Gastrocnemius medialis (tissue), 4 donors: ENCODE measurements around the gene MAP3K12. TPM values are rescaled to one million over a fixed set of nuclear protein-coding genes. Genes with fewer than 3 reads are reported as not detected.

ENCODE experiments used
- ATAC-seq, 2 donors: fragments of 150-250 bp; one replicate each; pipeline ENCODE4 v1.9.1; 2016
- DNase-seq, 2 donors: peaks; one replicate each; pipeline ENCODE4 v3.0.0-alpha.2; 2019
- H3K27ac ChIP-seq, 4 donors: fragments of 200-600 bp; sonication (generic); 1 replicate in 1 of 4; 2 replicates in 3 of 4; pipeline ENCODE4 v1.5.1; 2016 to 2018; ENCODE audit warnings: mild to moderate bottlenecking in 2 of 4, moderate library complexity in 1 of 4
- H3K27me3 ChIP-seq, 3 donors: fragments of 200-600 bp; sonication (generic) in 2 of 3; 1 replicate in 1 of 3; 2 replicates in 2 of 3; pipeline versions ENCODE4 v1.5.1 to v1.6.0; 2016 to 2019; ENCODE audit warnings: mild to moderate bottlenecking in 1 of 3, moderate library complexity in 1 of 3
- H3K36me3 ChIP-seq, 2 donors: fragments of 200-600 bp; sonication (generic) in 1 of 2; one replicate each; pipeline ENCODE4 v1.5.1; 2017 to 2018
- H3K4me1 ChIP-seq, 2 donors: fragments of 200-600 bp; sonication (generic) in 1 of 2; one replicate each; pipeline ENCODE4 v1.5.1; 2016 to 2017; ENCODE audit warnings: mild to moderate bottlenecking in 2 of 2
- H3K4me3 ChIP-seq, 4 donors: fragments of 200-600 bp; sonication (generic) in 3 of 4; 1 replicate in 1 of 4; 2 replicates in 3 of 4; pipeline ENCODE4 v1.5.1; 2016 to 2019; ENCODE audit warnings: mild to moderate bottlenecking in 2 of 4
- H3K9me3 ChIP-seq, 3 donors: fragments of 200-600 bp; sonication (generic) in 2 of 3; 1 replicate in 1 of 3; 2 replicates in 2 of 3; pipeline ENCODE4 v1.5.1; 2016 to 2019
- CTCF ChIP-seq, 5 experiments: fragments of 450-650 bp in 3 of 5; fragments of 200-600 bp in 2 of 5; sonication (generic) in 2 of 5; IDR thresholded peaks in 4 of 5; conservative IDR thresholded peaks in 1 of 5; 1 replicate in 4 of 5; 2 replicates in 1 of 5; pipeline ENCODE4 v1.5.1; 2016 to 2019; ENCODE audit warnings: antibody characterized with exemption in 5 of 5, mild to moderate bottlenecking in 3 of 5, moderate library complexity in 3 of 5
- POLR2A ChIP-seq, 2 donors: fragments of 450-650 bp; IDR thresholded peaks; one replicate each; pipeline ENCODE4 v1.6.1; 2017; ENCODE audit warnings: antibody characterized with exemption in 2 of 2, mild to moderate bottlenecking in 2 of 2, moderate library complexity in 2 of 2
- in situ Hi-C, 4 donors: fragments of 200-750 bp; cut with MboI; loops; one replicate each; pipeline versions ENCODE4 v1.15.0 to v1.8.0; 2017; ENCODE audit warnings: low sequenced_read_pairs in 4 of 4
- intact Hi-C: fragments of 100-400 bp; cut with DNase I; formaldehyde crosslinking; loops from one replicate; pipeline ENCODE4 v1.15.1; 2023; ENCODE audit warnings: low total_unique reads
- total RNA-seq, 4 donors: library from RNA; depleted of rRNA; stranded (reverse); fragments of >200 nt; gene quantifications; one replicate each; pipeline versions ENCODE4 v1.1.0 to v1.2.3, GENCODE V29; 2016

Gene MAP3K12
- total RNA-seq, 4 donors from 2014 or later: 1.1 to 9.9 (median 3.8) TPM

- H3K9me3 ChIP-seq: no peaks in the 10 kb centered on the region
- H3K36me3 ChIP-seq: no peaks in the 10 kb centered on the region
- H3K27me3 ChIP-seq: no peaks in the 10 kb centered on the region
- TF ChIP-seq CTCF (IDR thresholded peaks at IDR 0.05 in 4 of 5, conservative IDR thresholded peaks at IDR 0.05 in 1 of 5): no peak
- no peak for TF ChIP-seq POLR2A (IDR thresholded peaks at IDR 0.05)
- H3K4me1 ChIP-seq: peaks cover 22 to 29% of the 10 kb centered on the region in 2 donors
- no peak overlapping the region for H3K4me3 ChIP-seq
- no peak for DNase-seq
- peak overlapping the region in 3 of 4 donors; percentile 18 to 46 (median 28) for H3K27ac ChIP-seq
- no peak for ATAC-seq
- intact Hi-C loops: loop anchor here (5.0 kb wide), 1 partner anchor 516 kb away; no protein-coding TSS in a partner anchor
- in situ Hi-C loops: no loop called here
These were observed 2.6 kb downstream of the MAP3K12 start for GRCh38 chr12:53496752-53497032.

GRCh38 chr12:53495903-53496751, 3.1 kb downstream of the MAP3K12 start:
- in situ Hi-C loops: no loop called here
- Histone ChIP-seq H3K9me3 (no peaks in the 10 kb centered on the region), H3K36me3 (no peaks in the 10 kb centered on the region), H3K4me1 (peaks cover 19 to 26% of the 10 kb centered on the region in 2 donors), H3K4me3 (no peak overlapping the region), H3K27ac (peak overlapping the region; percentile 8 to 46 (median 23)), H3K27me3 (no peaks in the 10 kb centered on the region)
- no peak for TF ChIP-seq CTCF (IDR thresholded peaks at IDR 0.05 in 4 of 5, conservative IDR thresholded peaks at IDR 0.05 in 1 of 5)
- TF ChIP-seq POLR2A (IDR thresholded peaks at IDR 0.05): no peak
- intact Hi-C loops: loop anchor here (5.0 kb wide), 1 partner anchor 516 kb away; no protein-coding TSS in a partner anchor
- ATAC-seq: no peak
- DNase-seq: peak in 1 of 2 donors; percentile 54

- H3K4me1 ChIP-seq: peaks cover 13 to 14% of the 10 kb centered on the region in 2 donors
- H3K4me3 ChIP-seq: peak overlapping the region; percentile 71 to 83 (median 78)
- DNase-seq: peak in 1 of 2 donors; percentile 11
- no peak for TF ChIP-seq CTCF (IDR thresholded peaks at IDR 0.05 in 4 of 5, conservative IDR thresholded peaks at IDR 0.05 in 1 of 5)
- TF ChIP-seq POLR2A (IDR thresholded peaks at IDR 0.05): no peak
- H3K9me3 ChIP-seq: no peaks in the 10 kb centered on the region
- H3K27ac ChIP-seq: peak overlapping the region; percentile 75 to 83 (median 76)
- ATAC-seq: no peak
- H3K36me3 ChIP-seq: no peaks in the 10 kb centered on the region
- intact Hi-C loops (no loop called here), in situ Hi-C loops (no loop called here)
- no peaks in the 10 kb centered on the region for H3K27me3 ChIP-seq
These were observed 5.5 kb downstream of the MAP3K12 start for GRCh38 chr12:53493610-53494391.

GRCh38 chr12:53492830-53493609, 6.2 kb downstream of the MAP3K12 start:
- Histone ChIP-seq H3K4me1 (peaks cover 13 to 14% of the 10 kb centered on the region in 2 donors), H3K4me3 (peak overlapping the region; percentile 71 to 83 (median 78)), H3K36me3 (no peaks in the 10 kb centered on the region), H3K9me3 (no peaks in the 10 kb centered on the region), H3K27me3 (no peaks in the 10 kb centered on the region), H3K27ac (peak overlapping the region; percentile 75 to 83 (median 76))
- TF ChIP-seq POLR2A (IDR thresholded peaks at IDR 0.05) (peak; percentile 37 to 47), CTCF (IDR thresholded peaks at IDR 0.05 in 4 of 5, conservative IDR thresholded peaks at IDR 0.05 in 1 of 5) (no peak)
- peak; percentile 87 to 90 for ATAC-seq
- in situ Hi-C loops: no loop called here
- DNase-seq: peak; percentile 86 to 87
- intact Hi-C loops: no loop called here
